Stimulated activated naive CD4-positive, alpha-beta T cell (primary cell): ENCODE data around the gene KCNMA1.

ENCODE experiments used
- DNase-seq, 6 experiments: peaks; one replicate each; lab custom pipeline; 2025; lab: John Stamatoyannopoulos, UW

KCNMA1 gene

GRCh38 chr10:76928565-76928964, 709.0 kb downstream of the KCNMA1 start:
- DNase-seq: no peak

GRCh38 chr10:76925636-76926405, 711.8 kb downstream of the KCNMA1 start:
- no peak for DNase-seq

GRCh38 chr10:76922666-76923065, 714.9 kb downstream of the KCNMA1 start:
- DNase-seq: no peak

GRCh38 chr10:76921383-76922010, 716.1 kb downstream of the KCNMA1 start:
- DNase-seq: no peak

- DNase-seq: no peak
Measured at GRCh38 chr10:76920581-76920980, 717.0 kb downstream of the KCNMA1 start.

GRCh38 chr10:76918106-76918505, 719.5 kb downstream of the KCNMA1 start:
- DNase-seq: no peak

- no peak for DNase-seq
Measured at GRCh38 chr10:76917071-76917470, 720.5 kb downstream of the KCNMA1 start.

GRCh38 chr10:76916536-76916935, 721.1 kb downstream of the KCNMA1 start:
- DNase-seq: no peak

GRCh38 chr10:76915316-76915715, 722.3 kb downstream of the KCNMA1 start:
- no peak for DNase-seq

- no peak for DNase-seq
Measured at GRCh38 chr10:76911184-76911583, 726.4 kb downstream of the KCNMA1 start.

- DNase-seq: no peak
Measured at GRCh38 chr10:76910184-76910962, 727.2 kb downstream of the KCNMA1 start.

- no peak for DNase-seq
Measured at GRCh38 chr10:76906256-76906655, 731.4 kb downstream of the KCNMA1 start.

GRCh38 chr10:76905251-76905650, 732.4 kb downstream of the KCNMA1 start:
- no peak for DNase-seq

- DNase-seq: no peak
Measured at GRCh38 chr10:76903387-76903945, 734.1 kb downstream of the KCNMA1 start.

- DNase-seq: no peak
Measured at GRCh38 chr10:76902949-76903348, 734.7 kb downstream of the KCNMA1 start.

- no peak for DNase-seq
Measured at GRCh38 chr10:76901701-76902100, 735.9 kb downstream of the KCNMA1 start.

- DNase-seq: no peak
Measured at GRCh38 chr10:76899490-76899889, 738.1 kb downstream of the KCNMA1 start.

GRCh38 chr10:76892766-76893479, 744.7 kb downstream of the KCNMA1 start:
- DNase-seq: no peak

GRCh38 chr10:76887223-76888010, 750.2 kb downstream of the KCNMA1 start:
- no peak for DNase-seq

- DNase-seq: no peak
Measured at GRCh38 chr10:76885816-76886215, 751.8 kb downstream of the KCNMA1 start.

GRCh38 chr10:76884673-76885275, 752.8 kb downstream of the KCNMA1 start:
- DNase-seq: no peak
